SK-N-SH (cell line): Measurements from ENCODE around the gene RDX. TPM values are rescaled to one million over a fixed set of nuclear protein-coding genes. Genes with fewer than 3 reads are reported as not detected.

Source experiments
- CTCF ChIA-PET: fragments of 300-600, 350-600 bp; formaldehyde crosslinking; extraction: SDS; loops from one replicate; lab custom pipeline; 2021; lab: Yijun Ruan, JAX
- POLR2A ChIA-PET: fragments of 350-600 bp; sonication (Branson Sonifier 250); formaldehyde crosslinking; extraction: SDS; loops from one replicate; lab custom pipeline; 2020; ENCODE audit warnings: antibody characterized with exemption, inconsistent platforms; lab: Yijun Ruan, JAX
- DNase-seq: peaks from one replicate; pipeline ENCODE4 v3.0.0; 2012
- H2AFZ ChIP-seq: fragments of 200-600 bp; sonication (generic); 2 replicates; pipeline ENCODE4 v1.8.1; 2016; ENCODE audit warnings: antibody characterized with exemption, mild to moderate bottlenecking, low read depth
- H3F3A ChIP-seq: fragments of 200-600 bp; sonication (generic); replicated peaks from 2 replicates; pipeline ENCODE3; 2016; ENCODE audit warnings: antibody characterized with exemption, mild to moderate bottlenecking; ENCODE audit not compliant: insufficient read depth
- H3K27ac ChIP-seq, 2 experiments: fragments of 200-500 bp in 1 of 2; fragments of 200-600 bp in 1 of 2; sonication (Bioruptor generic) in 1 of 2; sonication (generic), shearing (Covaris generic) in 1 of 2; 2 replicates each; pipeline versions ENCODE4 v1.5.1 to v1.6.1; 2014 to 2016; ENCODE audit warnings: low read depth in 2 of 2, inconsistent platforms in 1 of 2, low read length in 1 of 2, mild to moderate bottlenecking in 1 of 2, mixed read lengths in 1 of 2
- H3K27me3 ChIP-seq: fragments of 200-600 bp; sonication (generic), shearing (Covaris generic); 2 replicates; pipeline ENCODE4 v1.6.1; 2016; ENCODE audit warnings: mixed run types; ENCODE audit not compliant: insufficient read depth
- H3K36me3 ChIP-seq, 2 experiments: fragments of 200-500 bp in 1 of 2; fragments of 200-600 bp in 1 of 2; sonication (Bioruptor generic) in 1 of 2; sonication (generic) in 1 of 2; replicated peaks in 1 of 2; 2 replicates each; pipeline versions ENCODE3 to v1.5.1; 2014 to 2016; ENCODE audit warnings: low read length in 1 of 2, mild to moderate bottlenecking in 1 of 2; ENCODE audit not compliant: insufficient read depth in 2 of 2, control insufficient read depth in 1 of 2
- H3K4me1 ChIP-seq, 2 experiments: fragments of 200-500 bp in 1 of 2; fragments of 200-600 bp in 1 of 2; sonication (Bioruptor generic) in 1 of 2; sonication (generic), shearing (Covaris generic) in 1 of 2; 2 replicates each; pipeline versions ENCODE4 v1.5.1 to v1.6.1; 2014 to 2016; ENCODE audit warnings: low read depth in 1 of 2, low read length in 1 of 2, mixed run types in 1 of 2; ENCODE audit not compliant: insufficient read depth in 2 of 2, control insufficient read depth in 1 of 2
- H3K4me2 ChIP-seq: fragments of 200-600 bp; sonication (generic), shearing (Covaris generic); 2 replicates; pipeline ENCODE4 v1.6.1; 2017; ENCODE audit warnings: mixed run types
- H3K4me3 ChIP-seq, 2 experiments: fragments of 200-500 bp in 1 of 2; fragments of 200-600 bp in 1 of 2; sonication (Bioruptor generic) in 1 of 2; sonication (generic), shearing (Covaris generic) in 1 of 2; 2 replicates each; pipeline versions ENCODE4 v1.5.1 to v1.8.1; 2014 to 2016; ENCODE audit warnings: low read depth in 2 of 2, inconsistent platforms in 1 of 2, low read length in 1 of 2, mild to moderate bottlenecking in 1 of 2, mixed read lengths in 1 of 2, moderate library complexity in 1 of 2
- H3K79me2 ChIP-seq: fragments of 200-600 bp; sonication (generic); 2 replicates; pipeline ENCODE4 v1.8.1; 2017; ENCODE audit warnings: mild to moderate bottlenecking; ENCODE audit not compliant: insufficient read depth
- H3K9ac ChIP-seq: fragments of 200-600 bp; sonication (generic); 2 replicates; pipeline ENCODE4 v1.6.1; 2017; ENCODE audit warnings: mixed run types
- H3K9me2 ChIP-seq: fragments of 200-600 bp; sonication (generic); 2 replicates; pipeline ENCODE4 v1.6.1; 2017; ENCODE audit warnings: mixed run types
- H3K9me3 ChIP-seq: fragments of 200-600 bp; sonication (generic); 2 replicates; pipeline ENCODE4 v1.6.1; 2017; ENCODE audit warnings: mixed run types, mild to moderate bottlenecking, moderate library complexity
- H4K20me1 ChIP-seq: fragments of 200-600 bp; sonication (generic); 2 replicates; pipeline ENCODE4 v1.6.1; 2017; ENCODE audit warnings: mild to moderate bottlenecking, mixed run types; ENCODE audit not compliant: insufficient read depth
- CHD2 ChIP-seq: fragments of 150-350 bp; IDR thresholded peaks from 2 replicates; pipeline ENCODE4 v1.6.1; 2018; ENCODE audit warnings: low read length; ENCODE audit not compliant: partially characterized antibody
- GABPA ChIP-seq: IDR thresholded peaks from 2 replicates; pipeline ENCODE4 v1.4.0; 2012; ENCODE audit warnings: low read depth, mild to moderate bottlenecking
- GATA2 ChIP-seq: sonication (generic); formaldehyde crosslinking; IDR thresholded peaks from 2 replicates; pipeline ENCODE4 v1.5.0; 2020; ENCODE audit warnings: mild to moderate bottlenecking, missing genetic modification reagents
- JUND ChIP-seq: IDR thresholded peaks from 2 replicates; pipeline ENCODE4 v1.4.0; 2012
- NFIC ChIP-seq: IDR thresholded peaks from 2 replicates; pipeline ENCODE4 v1.4.0; 2012; ENCODE audit warnings: borderline replicate concordance
- NRF1 ChIP-seq: IDR thresholded peaks from 2 replicates; pipeline ENCODE4 v1.6.1; 2012; ENCODE audit warnings: low read depth, mild to moderate bottlenecking, low read length
- POLR2AphosphoS5 ChIP-seq: IDR thresholded peaks from 2 replicates; pipeline ENCODE4 v1.6.1; 2012; ENCODE audit warnings: low read depth, low read length
- RAD21 ChIP-seq: IDR thresholded peaks from 2 replicates; pipeline ENCODE4 v1.6.1; 2012; ENCODE audit warnings: mild to moderate bottlenecking, low read length
- RCOR1 ChIP-seq: fragments of 150-350 bp; IDR thresholded peaks from 2 replicates; pipeline ENCODE4 v1.6.1; 2017; ENCODE audit warnings: antibody characterized with exemption, low read length
- RFX5 ChIP-seq: IDR thresholded peaks from 2 replicates; pipeline ENCODE4 v1.6.1; 2012; ENCODE audit warnings: mild to moderate bottlenecking, improper control_type of control experiment, low read length
- SMC3 ChIP-seq: IDR thresholded peaks from 2 replicates; pipeline ENCODE4 v1.6.1; 2012; ENCODE audit warnings: low read depth, low read length, improper control_type of control experiment
- TEAD4 ChIP-seq: IDR thresholded peaks from 2 replicates; pipeline ENCODE4 v1.4.0; 2012; ENCODE audit warnings: mild to moderate bottlenecking, borderline replicate concordance; ENCODE audit not compliant: insufficient read depth
- YY1 ChIP-seq: IDR thresholded peaks from 2 replicates; pipeline ENCODE4 v1.4.0; 2012; ENCODE audit warnings: low read depth, mild to moderate bottlenecking
- ZBTB33 ChIP-seq: IDR thresholded peaks from 2 replicates; pipeline ENCODE4 v1.4.0; 2012; ENCODE audit warnings: low read depth, borderline replicate concordance
- WGBS: methylation state at CpG from one replicate; pipeline ENCODE4 v1.1.6; 2017; ENCODE audit warnings: low lambda C conversion rate; 5-methylcytosine and 5-hydroxymethylcytosine counted together
- polyA plus RNA-seq, 3 experiments: library from polyadenylated mRNA; depleted of rRNA; stranded (reverse); fragments of >200 nt; gene quantifications; 2 replicates each; pipeline ENCODE4 v1.2.3, GENCODE V29; 2012
- TF ChIP-seq, protein P1 (sequence below): IDR thresholded peaks from 2 replicates; pipeline ENCODE4 v1.4.0; 2012; ENCODE audit warnings: low read depth, borderline replicate concordance
- TF ChIP-seq, protein P2 (sequence below): fragments of 200-600 bp; sonication (generic); IDR thresholded peaks from 2 replicates; pipeline ENCODE4 v1.6.1; 2017; ENCODE audit warnings: antibody characterized with exemption, mild to moderate bottlenecking, moderate library complexity
- TF ChIP-seq, protein P3 (sequence below): IDR thresholded peaks from 2 replicates; pipeline ENCODE4; 2012
- TF ChIP-seq, protein P4 (sequence below): fragments of 150-350 bp; IDR thresholded peaks from 2 replicates; pipeline ENCODE4 v1.6.1; 2016; ENCODE audit warnings: mild to moderate bottlenecking, low read depth, low read length

RDX gene
- polyA plus RNA-seq, 1 of the 3 experiments (the other 2 are of a cell fraction): 29.4 TPM

DNA sequence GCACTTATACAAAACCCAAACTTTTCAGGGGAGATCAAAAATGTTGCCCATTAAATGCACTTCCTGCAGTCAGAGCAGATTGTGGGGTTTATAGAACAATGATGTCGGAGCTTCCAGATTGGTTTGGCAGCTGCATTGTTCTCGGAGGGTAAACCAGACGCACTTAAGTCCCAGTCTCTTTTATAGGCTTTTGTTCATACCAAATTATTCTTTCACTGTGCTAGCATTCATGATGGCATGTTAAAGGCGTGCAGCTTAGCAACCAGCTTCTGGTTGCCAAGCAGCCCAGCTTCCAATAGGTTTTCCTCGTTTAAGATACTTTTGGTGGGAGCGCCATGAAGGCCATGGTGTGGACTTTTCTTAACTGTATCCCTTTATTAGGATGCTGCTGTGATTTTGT, 162.3 kb downstream of the RDX start:
- no peak overlapping the region for H3K9ac ChIP-seq
- POLR2A ChIA-PET: no interaction called here
- no peaks in the 10 kb centered on the region for H3K9me3 ChIP-seq
- no peaks in the 10 kb centered on the region for H3F3A ChIP-seq
- H3K79me2 ChIP-seq: peaks cover 20% of the 10 kb centered on the region
- TF ChIP-seq RFX5 (no peak), JUND (no peak), NRF1 (no peak), RAD21 (no peak), GABPA (no peak), ZBTB33 (no peak), SMC3 (no peak), YY1 (no peak)
- TF ChIP-seq, protein P1, sequence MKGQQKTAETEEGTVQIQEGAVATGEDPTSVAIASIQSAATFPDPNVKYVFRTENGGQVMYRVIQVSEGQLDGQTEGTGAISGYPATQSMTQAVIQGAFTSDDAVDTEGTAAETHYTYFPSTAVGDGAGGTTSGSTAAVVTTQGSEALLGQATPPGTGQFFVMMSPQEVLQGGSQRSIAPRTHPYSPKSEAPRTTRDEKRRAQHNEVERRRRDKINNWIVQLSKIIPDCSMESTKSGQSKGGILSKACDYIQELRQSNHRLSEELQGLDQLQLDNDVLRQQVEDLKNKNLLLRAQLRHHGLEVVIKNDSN: no peak
- TF ChIP-seq, protein P2, sequence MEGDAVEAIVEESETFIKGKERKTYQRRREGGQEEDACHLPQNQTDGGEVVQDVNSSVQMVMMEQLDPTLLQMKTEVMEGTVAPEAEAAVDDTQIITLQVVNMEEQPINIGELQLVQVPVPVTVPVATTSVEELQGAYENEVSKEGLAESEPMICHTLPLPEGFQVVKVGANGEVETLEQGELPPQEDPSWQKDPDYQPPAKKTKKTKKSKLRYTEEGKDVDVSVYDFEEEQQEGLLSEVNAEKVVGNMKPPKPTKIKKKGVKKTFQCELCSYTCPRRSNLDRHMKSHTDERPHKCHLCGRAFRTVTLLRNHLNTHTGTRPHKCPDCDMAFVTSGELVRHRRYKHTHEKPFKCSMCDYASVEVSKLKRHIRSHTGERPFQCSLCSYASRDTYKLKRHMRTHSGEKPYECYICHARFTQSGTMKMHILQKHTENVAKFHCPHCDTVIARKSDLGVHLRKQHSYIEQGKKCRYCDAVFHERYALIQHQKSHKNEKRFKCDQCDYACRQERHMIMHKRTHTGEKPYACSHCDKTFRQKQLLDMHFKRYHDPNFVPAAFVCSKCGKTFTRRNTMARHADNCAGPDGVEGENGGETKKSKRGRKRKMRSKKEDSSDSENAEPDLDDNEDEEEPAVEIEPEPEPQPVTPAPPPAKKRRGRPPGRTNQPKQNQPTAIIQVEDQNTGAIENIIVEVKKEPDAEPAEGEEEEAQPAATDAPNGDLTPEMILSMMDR: no peak
- H3K9me2 ChIP-seq: peaks cover 4% of the 10 kb centered on the region; the same call in 1 of the 2 replicates
- H3K27me3 ChIP-seq: no peaks in the 10 kb centered on the region
- CTCF ChIA-PET: interaction anchor here (1.0 kb wide), 1 partner anchor 26 kb away, joined by 3 read pairs; no protein-coding TSS in a partner anchor
- peaks cover 14 to 48% of the 10 kb centered on the region in 2 experiments; a peak in 3 of 4 replicates for H3K4me1 ChIP-seq
- H3K36me3 ChIP-seq: peaks cover 3 to 7% of the 10 kb centered on the region in 2 experiments
- H3K4me2 ChIP-seq: no peak overlapping the region
- H2AFZ ChIP-seq: no peak overlapping the region
- no peaks in the 10 kb centered on the region for H4K20me1 ChIP-seq
- no peak for DNase-seq
- no peak overlapping the region; a peak in 1 of 4 replicates for H3K27ac ChIP-seq
- no peak overlapping the region for H3K4me3 ChIP-seq
- WGBS: 80% methylated on average over 6 of the region's 6 CpGs

DNA sequence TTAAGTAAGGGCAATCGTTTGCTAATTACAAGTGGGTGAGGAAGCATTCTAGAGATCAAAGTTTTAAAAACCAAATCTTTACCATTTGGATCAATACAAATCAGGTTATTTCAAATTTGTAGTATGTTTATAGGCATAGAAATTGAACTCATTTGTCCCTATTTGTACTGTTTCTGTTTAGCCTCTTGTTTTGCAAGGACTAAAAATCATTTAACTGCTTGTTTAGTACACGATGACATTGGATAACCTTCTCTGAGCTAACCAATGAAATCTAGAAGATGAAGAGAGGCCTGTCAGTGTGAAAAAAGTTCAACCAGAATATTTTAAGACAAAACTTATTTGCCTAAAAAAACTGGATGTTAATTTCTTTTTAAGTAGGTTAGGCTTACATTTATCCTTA, 163.3 kb downstream of the RDX start:
- WGBS: 92% methylated on average over 2 of the region's 2 CpGs
- Histone ChIP-seq H3K27me3 (no peaks in the 10 kb centered on the region), H4K20me1 (no peaks in the 10 kb centered on the region), H3K4me1 (peaks cover 20 to 54% of the 10 kb centered on the region in 2 experiments; a peak in 3 of 4 replicates), H3K9me3 (no peaks in the 10 kb centered on the region), H3K36me3 (peaks cover 3 to 6% of the 10 kb centered on the region in 2 experiments), H3K9me2 (peaks cover 4% of the 10 kb centered on the region; the same call in 1 of the 2 replicates), H3K79me2 (peaks cover 20% of the 10 kb centered on the region), H2AFZ (no peak overlapping the region), H3K9ac (no peak overlapping the region), H3K27ac (no peak overlapping the region; a peak in 1 of 4 replicates), H3K4me3 (no peak overlapping the region), H3F3A (no peaks in the 10 kb centered on the region), H3K4me2 (no peak overlapping the region)
- ChIA-PET CTCF (no interaction called here), POLR2A (no interaction called here)
- no peak for DNase-seq
- TF ChIP-seq, protein P2: no peak
- TF ChIP-seq, protein P3, sequence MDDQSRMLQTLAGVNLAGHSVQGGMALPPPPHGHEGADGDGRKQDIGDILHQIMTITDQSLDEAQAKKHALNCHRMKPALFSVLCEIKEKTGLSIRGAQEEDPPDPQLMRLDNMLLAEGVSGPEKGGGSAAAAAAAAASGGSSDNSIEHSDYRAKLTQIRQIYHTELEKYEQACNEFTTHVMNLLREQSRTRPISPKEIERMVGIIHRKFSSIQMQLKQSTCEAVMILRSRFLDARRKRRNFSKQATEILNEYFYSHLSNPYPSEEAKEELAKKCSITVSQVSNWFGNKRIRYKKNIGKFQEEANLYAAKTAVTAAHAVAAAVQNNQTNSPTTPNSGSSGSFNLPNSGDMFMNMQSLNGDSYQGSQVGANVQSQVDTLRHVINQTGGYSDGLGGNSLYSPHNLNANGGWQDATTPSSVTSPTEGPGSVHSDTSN: no peak
- no peak for TF ChIP-seq CHD2
- TF ChIP-seq, protein P4, sequence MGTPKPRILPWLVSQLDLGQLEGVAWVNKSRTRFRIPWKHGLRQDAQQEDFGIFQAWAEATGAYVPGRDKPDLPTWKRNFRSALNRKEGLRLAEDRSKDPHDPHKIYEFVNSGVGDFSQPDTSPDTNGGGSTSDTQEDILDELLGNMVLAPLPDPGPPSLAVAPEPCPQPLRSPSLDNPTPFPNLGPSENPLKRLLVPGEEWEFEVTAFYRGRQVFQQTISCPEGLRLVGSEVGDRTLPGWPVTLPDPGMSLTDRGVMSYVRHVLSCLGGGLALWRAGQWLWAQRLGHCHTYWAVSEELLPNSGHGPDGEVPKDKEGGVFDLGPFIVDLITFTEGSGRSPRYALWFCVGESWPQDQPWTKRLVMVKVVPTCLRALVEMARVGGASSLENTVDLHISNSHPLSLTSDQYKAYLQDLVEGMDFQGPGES: no peak
- TF ChIP-seq POLR2AphosphoS5: no peak
- no peak for TF ChIP-seq RCOR1
- TF ChIP-seq NFIC: no peak
- TF ChIP-seq, protein P1: no peak
- TF ChIP-seq GATA2 (CRISPR knock-in tag): no peak
- TF ChIP-seq RFX5: no peak
- no peak for TF ChIP-seq TEAD4
- no peak for TF ChIP-seq RAD21
